Neural cell (in vitro differentiated cells): ENCODE data around the gene KRT9.

Source experiments
- CTCF ChIP-seq: fragments of 450-650 bp; IDR thresholded peaks from 2 replicates; pipeline ENCODE4 v1.5.1; 2014; ENCODE audit warnings: antibody characterized with exemption, mild to moderate bottlenecking, moderate library complexity; ENCODE audit not compliant: poor library complexity, severe bottlenecking
- EP300 ChIP-seq: fragments of 450-650 bp; conservative IDR thresholded peaks from 2 replicates; pipeline ENCODE4 v1.6.1; 2014; ENCODE audit warnings: antibody characterized with exemption, mild to moderate bottlenecking, moderate library complexity; ENCODE audit not compliant: poor library complexity, severe bottlenecking
- POLR2AphosphoS5 ChIP-seq: IDR thresholded peaks from 2 replicates; pipeline ENCODE4 v1.6.1; 2012
- RAD21 ChIP-seq: fragments of 450-650 bp; conservative IDR thresholded peaks from 2 replicates; pipeline ENCODE4 v1.6.1; 2014; ENCODE audit warnings: antibody characterized with exemption, mild to moderate bottlenecking, moderate library complexity
- SMC3 ChIP-seq: fragments of 450-650 bp; conservative IDR thresholded peaks from 2 replicates; pipeline ENCODE4 v1.6.1; 2014; ENCODE audit warnings: antibody characterized with exemption, mild to moderate bottlenecking, moderate library complexity; ENCODE audit not compliant: poor library complexity
- TAF1 ChIP-seq: IDR thresholded peaks from 2 replicates; pipeline ENCODE4 v1.6.1; 2012; ENCODE audit warnings: low read depth

- no peak for TF ChIP-seq POLR2AphosphoS5
- no peak for TF ChIP-seq TAF1
- no peak for TF ChIP-seq CTCF
- no peak for TF ChIP-seq EP300
- no peak for TF ChIP-seq RAD21
- TF ChIP-seq SMC3 = no peak
Observed at GRCh38 chr17:41544491-41544892, 27.4 kb downstream of the KRT9 start.
